ENCODE results near the gene NOTO.

DNA sequence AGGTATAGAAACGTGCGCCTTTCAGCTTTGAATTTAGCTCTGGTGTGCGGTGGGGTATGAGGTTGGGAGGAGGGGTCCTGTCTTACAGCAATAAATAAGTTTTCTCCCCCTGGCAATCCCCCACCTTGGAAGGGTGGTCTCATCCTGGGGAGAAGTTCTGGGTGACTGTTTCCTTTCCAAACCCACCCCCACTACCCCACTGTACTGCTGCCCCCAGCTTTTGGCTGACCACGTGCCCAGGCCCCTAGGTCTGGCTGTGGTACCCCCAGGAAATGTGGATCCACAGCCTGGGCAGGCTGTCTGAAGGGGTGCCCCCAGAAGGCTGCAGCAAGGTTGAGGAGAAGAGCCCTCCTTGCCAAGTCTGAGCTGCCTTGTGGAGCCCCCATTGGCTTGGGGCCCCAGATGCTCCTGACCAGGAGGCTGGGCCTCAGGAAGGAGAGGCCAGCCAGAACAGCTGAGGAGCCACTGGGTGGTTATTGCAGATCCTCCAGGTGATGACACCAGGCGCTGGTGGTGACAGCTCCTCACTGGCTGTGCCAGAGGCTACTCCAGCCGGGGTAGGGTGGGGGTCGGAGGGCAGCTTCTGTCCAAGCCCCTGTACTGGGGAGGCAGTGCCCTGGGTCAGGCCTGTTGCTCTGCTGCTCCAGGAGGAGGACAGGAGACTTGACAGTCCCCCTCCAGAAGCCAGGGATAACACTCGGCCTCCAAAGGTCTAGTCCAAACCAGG lies 56.0 kb downstream of the NOTO start:
- TF ChIP-seq, protein P1, sequence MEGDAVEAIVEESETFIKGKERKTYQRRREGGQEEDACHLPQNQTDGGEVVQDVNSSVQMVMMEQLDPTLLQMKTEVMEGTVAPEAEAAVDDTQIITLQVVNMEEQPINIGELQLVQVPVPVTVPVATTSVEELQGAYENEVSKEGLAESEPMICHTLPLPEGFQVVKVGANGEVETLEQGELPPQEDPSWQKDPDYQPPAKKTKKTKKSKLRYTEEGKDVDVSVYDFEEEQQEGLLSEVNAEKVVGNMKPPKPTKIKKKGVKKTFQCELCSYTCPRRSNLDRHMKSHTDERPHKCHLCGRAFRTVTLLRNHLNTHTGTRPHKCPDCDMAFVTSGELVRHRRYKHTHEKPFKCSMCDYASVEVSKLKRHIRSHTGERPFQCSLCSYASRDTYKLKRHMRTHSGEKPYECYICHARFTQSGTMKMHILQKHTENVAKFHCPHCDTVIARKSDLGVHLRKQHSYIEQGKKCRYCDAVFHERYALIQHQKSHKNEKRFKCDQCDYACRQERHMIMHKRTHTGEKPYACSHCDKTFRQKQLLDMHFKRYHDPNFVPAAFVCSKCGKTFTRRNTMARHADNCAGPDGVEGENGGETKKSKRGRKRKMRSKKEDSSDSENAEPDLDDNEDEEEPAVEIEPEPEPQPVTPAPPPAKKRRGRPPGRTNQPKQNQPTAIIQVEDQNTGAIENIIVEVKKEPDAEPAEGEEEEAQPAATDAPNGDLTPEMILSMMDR (IDR thresholded peaks at IDR 0.05): no peak
- TF ChIP-seq POLR2A (IDR thresholded peaks at IDR 0.05): no peak

Measured in esophagus squamous epithelium (tissue), 4 donors.